ENCODE measurements around the gene TMEM60. TPM values are rescaled to one million over a fixed set of nuclear protein-coding genes. Genes with fewer than 3 reads are reported as not detected.

The TMEM60 gene
- total and polyA plus RNA-seq, 7 donors, result 5.7 to 33.0 (median 14.5) TPM

DNA sequence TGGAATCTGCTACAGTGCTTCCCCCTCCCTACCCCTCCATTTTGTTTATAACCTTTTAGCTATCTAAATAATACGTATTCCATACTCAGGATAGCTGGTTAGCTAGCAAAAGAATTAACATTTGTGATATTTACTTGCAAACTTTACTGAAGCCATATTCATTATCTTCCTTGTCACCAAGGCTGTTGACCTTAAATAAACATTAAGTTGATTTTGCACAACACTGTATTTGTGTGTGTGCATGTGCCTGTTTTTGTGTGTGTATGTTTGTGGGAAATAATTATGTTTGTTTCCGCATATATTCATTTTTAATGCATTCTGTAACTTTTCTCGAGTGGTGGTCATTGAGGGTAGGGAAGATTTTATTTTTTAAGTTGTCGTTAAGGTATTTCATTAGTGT is 15.9 kb downstream of the TMEM60 start:
- Histone ChIP-seq H3K27ac (no peak overlapping the region), H3K27me3 (no peaks in the 10 kb centered on the region), H3K4me1 (peaks cover 0 to 8% (median 0%) of the 10 kb centered on the region in 4 donors), H3K36me3 (peaks cover 0 to 57% (median 2%) of the 10 kb centered on the region in 4 donors), H3K4me3 (no peak overlapping the region), H3K9me3 (no peaks in the 10 kb centered on the region)
- intact Hi-C loops (cut with DNase I), result no loop called here
- TF ChIP-seq POLR2AphosphoS5 (IDR thresholded peaks at IDR 0.05) (no peak), EP300 (IDR thresholded peaks at IDR 0.05) (no peak), POLR2A (IDR thresholded peaks at IDR 0.05) (no peak)
- TF ChIP-seq, protein P1, sequence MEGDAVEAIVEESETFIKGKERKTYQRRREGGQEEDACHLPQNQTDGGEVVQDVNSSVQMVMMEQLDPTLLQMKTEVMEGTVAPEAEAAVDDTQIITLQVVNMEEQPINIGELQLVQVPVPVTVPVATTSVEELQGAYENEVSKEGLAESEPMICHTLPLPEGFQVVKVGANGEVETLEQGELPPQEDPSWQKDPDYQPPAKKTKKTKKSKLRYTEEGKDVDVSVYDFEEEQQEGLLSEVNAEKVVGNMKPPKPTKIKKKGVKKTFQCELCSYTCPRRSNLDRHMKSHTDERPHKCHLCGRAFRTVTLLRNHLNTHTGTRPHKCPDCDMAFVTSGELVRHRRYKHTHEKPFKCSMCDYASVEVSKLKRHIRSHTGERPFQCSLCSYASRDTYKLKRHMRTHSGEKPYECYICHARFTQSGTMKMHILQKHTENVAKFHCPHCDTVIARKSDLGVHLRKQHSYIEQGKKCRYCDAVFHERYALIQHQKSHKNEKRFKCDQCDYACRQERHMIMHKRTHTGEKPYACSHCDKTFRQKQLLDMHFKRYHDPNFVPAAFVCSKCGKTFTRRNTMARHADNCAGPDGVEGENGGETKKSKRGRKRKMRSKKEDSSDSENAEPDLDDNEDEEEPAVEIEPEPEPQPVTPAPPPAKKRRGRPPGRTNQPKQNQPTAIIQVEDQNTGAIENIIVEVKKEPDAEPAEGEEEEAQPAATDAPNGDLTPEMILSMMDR (IDR thresholded peaks at IDR 0.05), result no peak
- no peak for DNase-seq
- WGBS, 2 donors, result 66 to 86% methylated on average over 4 of the region's 4 CpGs

DNA sequence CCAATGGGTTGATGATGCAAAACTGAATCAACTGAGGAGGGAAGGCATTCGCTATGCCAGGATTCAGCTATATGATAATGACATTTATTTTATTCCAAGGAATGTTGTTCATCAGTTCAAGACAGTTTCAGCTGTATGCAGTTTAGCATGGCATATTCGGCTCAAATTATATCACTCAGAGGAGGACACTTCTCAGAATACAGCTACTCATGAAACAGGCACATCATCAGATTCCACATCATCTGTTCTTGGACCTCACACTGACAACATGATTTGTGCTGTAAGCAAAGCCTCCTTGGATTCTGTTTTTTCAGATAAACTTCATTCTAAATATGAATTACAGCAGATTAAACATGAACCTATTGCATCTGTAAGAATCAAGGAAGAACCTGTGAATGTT is 19.7 kb downstream of the TMEM60 start:
- peaks cover 0 to 8% (median 0%) of the 10 kb centered on the region in 4 donors for H3K4me1 ChIP-seq
- no peaks in the 10 kb centered on the region for H3K27me3 ChIP-seq
- TF ChIP-seq, protein P1 (IDR thresholded peaks at IDR 0.05), result no peak
- no peak for TF ChIP-seq POLR2A (IDR thresholded peaks at IDR 0.05)
- TF ChIP-seq POLR2AphosphoS5 (IDR thresholded peaks at IDR 0.05), result no peak
- no peak for TF ChIP-seq EP300 (IDR thresholded peaks at IDR 0.05)
- H3K4me3 ChIP-seq, result no peak overlapping the region
- no peaks in the 10 kb centered on the region for H3K9me3 ChIP-seq
- intact Hi-C loops (cut with DNase I), result no loop called here
- no peak overlapping the region for H3K27ac ChIP-seq
- 95 to 97% methylated on average over 2 of the region's 2 CpGs for WGBS, 2 donors
- DNase-seq, result no peak
- H3K36me3 ChIP-seq, result peaks cover 0 to 85% (median 11%) of the 10 kb centered on the region in 4 donors

- Histone ChIP-seq H3K27me3 (no peaks in the 10 kb centered on the region), H3K36me3 (peaks cover 0 to 85% (median 18%) of the 10 kb centered on the region in 4 donors), H3K4me3 (no peak overlapping the region), H3K4me1 (no peaks in the 10 kb centered on the region), H3K27ac (no peak overlapping the region), H3K9me3 (no peaks in the 10 kb centered on the region)
- TF ChIP-seq POLR2A (IDR thresholded peaks at IDR 0.05) (no peak), POLR2AphosphoS5 (IDR thresholded peaks at IDR 0.05) (no peak), EP300 (IDR thresholded peaks at IDR 0.05) (no peak)
- TF ChIP-seq, protein P1 (IDR thresholded peaks at IDR 0.05), result no peak
- intact Hi-C loops (cut with DNase I), result no loop called here
- no peak for DNase-seq
Observed at GRCh38 chr7:77771901-77772300, 26.3 kb downstream of the TMEM60 start.

- Histone ChIP-seq H3K27ac (no peak overlapping the region), H3K36me3 (peaks cover 0 to 71% (median 14%) of the 10 kb centered on the region in 4 donors), H3K4me1 (peaks cover 0 to 13% (median 8%) of the 10 kb centered on the region in 4 donors), H3K27me3 (no peaks in the 10 kb centered on the region), H3K4me3 (no peak overlapping the region), H3K9me3 (no peaks in the 10 kb centered on the region)
- WGBS, 2 donors, result 85 to 88% methylated on average over 8 of the region's 8 CpGs
- TF ChIP-seq POLR2AphosphoS5 (IDR thresholded peaks at IDR 0.05), result no peak
- TF ChIP-seq EP300 (IDR thresholded peaks at IDR 0.05), result no peak
- no peak for TF ChIP-seq POLR2A (IDR thresholded peaks at IDR 0.05)
- TF ChIP-seq, protein P1 (IDR thresholded peaks at IDR 0.05), result no peak
- intact Hi-C loops (cut with DNase I), result no loop called here
- no peak for DNase-seq
Observed at GRCh38 chr7:77770316-77770715, 27.9 kb downstream of the TMEM60 start.

Measured in sigmoid colon (tissue), 7 donors.